HUES64 (cell line): ENCODE results near the gene DDX39B.

Experiments used
- H3K27ac ChIP-seq: 2 replicates; pipeline ENCODE4 v1.7.0; 2013; ENCODE audit warnings: low read depth, low read length, inconsistent platforms
- H3K27me3 ChIP-seq: 2 replicates; pipeline ENCODE4 v1.6.1; 2013; ENCODE audit warnings: mild to moderate bottlenecking, low read length; ENCODE audit not compliant: insufficient read depth
- H3K36me3 ChIP-seq: 2 replicates; pipeline ENCODE4 v1.6.1; 2013; ENCODE audit warnings: mild to moderate bottlenecking, low read length; ENCODE audit not compliant: insufficient read depth
- H3K4me1 ChIP-seq: 2 replicates; pipeline ENCODE4 v1.6.1; 2013; ENCODE audit warnings: mild to moderate bottlenecking, low read length, moderate library complexity; ENCODE audit not compliant: insufficient read depth
- H3K4me3 ChIP-seq: 2 replicates; pipeline ENCODE4 v1.5.1; 2013; ENCODE audit warnings: mild to moderate bottlenecking, low read length, moderate library complexity
- H3K9ac ChIP-seq: 2 replicates; pipeline ENCODE4 v1.6.1; 2013; ENCODE audit warnings: mild to moderate bottlenecking, low read depth, low read length
- H3K9me3 ChIP-seq: 2 replicates; pipeline ENCODE4 v1.6.1; 2013; ENCODE audit warnings: low read depth, low read length; ENCODE audit not compliant: insufficient read depth
- WGBS: fragments of 150-250, 120-280 bp; methylation state at CpG from one replicate; pipeline ENCODE4 v1.1.7; 2013; ENCODE audit warnings: missing lambda C conversion rate; 5-methylcytosine and 5-hydroxymethylcytosine counted together

The DDX39B gene

GRCh38 chr6:31580807-31581433 lies 39.1 kb upstream of the DDX39B start:
- Histone ChIP-seq H3K27ac (no peak overlapping the region; the same call in 1 of the 2 replicates), H3K27me3 (peaks cover 15% of the 10 kb centered on the region; the same call in 1 of the 2 replicates), H3K9ac (peak overlapping the region; percentile 75), H3K4me3 (peak overlapping the region; percentile 92), H3K9me3 (no peaks in the 10 kb centered on the region), H3K36me3 (no peaks in the 10 kb centered on the region), H3K4me1 (peaks cover 15% of the 10 kb centered on the region)
- 2% methylated on average over 62 of the region's 62 CpGs for WGBS

- no peaks in the 10 kb centered on the region for H3K9me3 ChIP-seq
- WGBS: 62% methylated on average over 11 of the region's 11 CpGs
- H3K4me3 ChIP-seq: peak overlapping the region; percentile 92
- H3K9ac ChIP-seq: peak overlapping the region; percentile 75
- peaks cover 15% of the 10 kb centered on the region for H3K4me1 ChIP-seq
- peaks cover 15% of the 10 kb centered on the region; the same call in 1 of the 2 replicates for H3K27me3 ChIP-seq
- H3K36me3 ChIP-seq: no peaks in the 10 kb centered on the region
- no peak overlapping the region for H3K27ac ChIP-seq
Observed at GRCh38 chr6:31580438-31580740, 38.6 kb upstream of the DDX39B start.

GRCh38 chr6:31579546-31580437 lies 38.0 kb upstream of the DDX39B start:
- no peak overlapping the region for H3K9ac ChIP-seq
- peaks cover 15% of the 10 kb centered on the region; the same call in 1 of the 2 replicates for H3K27me3 ChIP-seq
- peak overlapping the region; percentile 92 for H3K4me3 ChIP-seq
- no peak overlapping the region for H3K27ac ChIP-seq
- no peaks in the 10 kb centered on the region for H3K36me3 ChIP-seq
- WGBS: 90% methylated on average over 7 of the region's 8 CpGs
- no peaks in the 10 kb centered on the region for H3K9me3 ChIP-seq
- peaks cover 15% of the 10 kb centered on the region for H3K4me1 ChIP-seq

- no peaks in the 10 kb centered on the region for H3K36me3 ChIP-seq
- 92% methylated on average over 3 of the region's 3 CpGs for WGBS
- peaks cover 15% of the 10 kb centered on the region; the same call in 1 of the 2 replicates for H3K27me3 ChIP-seq
- H3K9me3 ChIP-seq: no peaks in the 10 kb centered on the region
- H3K4me3 ChIP-seq: no peak overlapping the region
- H3K9ac ChIP-seq: no peak overlapping the region
- peaks cover 15% of the 10 kb centered on the region for H3K4me1 ChIP-seq
- no peak overlapping the region for H3K27ac ChIP-seq
Observed at GRCh38 chr6:31579119-31579505, 37.3 kb upstream of the DDX39B start.

GRCh38 chr6:31578184-31579118 lies 36.6 kb upstream of the DDX39B start:
- 72% methylated on average over 12 of the region's 12 CpGs for WGBS
- no peak overlapping the region for H3K27ac ChIP-seq
- no peak overlapping the region for H3K4me3 ChIP-seq
- peaks cover 15% of the 10 kb centered on the region for H3K4me1 ChIP-seq
- H3K27me3 ChIP-seq: peaks cover 15% of the 10 kb centered on the region; the same call in 1 of the 2 replicates
- H3K9me3 ChIP-seq: no peaks in the 10 kb centered on the region
- H3K9ac ChIP-seq: no peak overlapping the region
- H3K36me3 ChIP-seq: no peaks in the 10 kb centered on the region

GRCh38 chr6:31577579-31577966 lies 35.8 kb upstream of the DDX39B start:
- no peaks in the 10 kb centered on the region for H3K36me3 ChIP-seq
- WGBS: 92% methylated on average over 3 of the region's 3 CpGs
- H3K4me3 ChIP-seq: no peak overlapping the region
- no peaks in the 10 kb centered on the region for H3K9me3 ChIP-seq
- H3K9ac ChIP-seq: no peak overlapping the region
- H3K27ac ChIP-seq: no peak overlapping the region
- peaks cover 15% of the 10 kb centered on the region; the same call in 1 of the 2 replicates for H3K27me3 ChIP-seq
- peaks cover 15% of the 10 kb centered on the region for H3K4me1 ChIP-seq

GRCh38 chr6:31576897-31577578 lies 35.2 kb upstream of the DDX39B start:
- H3K9me3 ChIP-seq: no peaks in the 10 kb centered on the region
- peaks cover 15% of the 10 kb centered on the region for H3K4me1 ChIP-seq
- H3K9ac ChIP-seq: no peak overlapping the region
- no peak overlapping the region for H3K27ac ChIP-seq
- H3K36me3 ChIP-seq: no peaks in the 10 kb centered on the region
- peaks cover 12% of the 10 kb centered on the region; the same call in 1 of the 2 replicates for H3K27me3 ChIP-seq
- WGBS: 94% methylated on average over 19 of the region's 19 CpGs
- H3K4me3 ChIP-seq: no peak overlapping the region

- Histone ChIP-seq H3K9ac (no peak overlapping the region), H3K4me1 (peaks cover 10% of the 10 kb centered on the region), H3K9me3 (no peaks in the 10 kb centered on the region)
Observed at GRCh38 chr6:31575952-31576685, 34.3 kb upstream of the DDX39B start.

GRCh38 chr6:31575335-31575901 lies 33.6 kb upstream of the DDX39B start, which contains the start of gene TNF:
Gene TNF, plus strand, starts transcription at chr6:31575565. Its CDS starts 177 bp downstream, at chr6:31575742.
- H3K36me3 ChIP-seq: no peaks in the 10 kb centered on the region
- H3K4me3 ChIP-seq: no peak within 1 kb of the TSS
- 91% methylated on average over 19 of the region's 19 CpGs for WGBS
- no peaks in the 10 kb centered on the region for H3K9me3 ChIP-seq
- H3K27me3 ChIP-seq: peaks cover 4% of the 10 kb centered on the region; the same call in 1 of the 2 replicates
- no peak within 1 kb of the TSS for H3K27ac ChIP-seq
- H3K9ac ChIP-seq: no peak within 1 kb of the TSS
- peaks cover 10% of the 10 kb centered on the region for H3K4me1 ChIP-seq

More at GRCh38 chr6:31575952-31576685, 34.3 kb upstream of the DDX39B start:
- H3K36me3 ChIP-seq: no peaks in the 10 kb centered on the region
- H3K27me3 ChIP-seq: peaks cover 6% of the 10 kb centered on the region; the same call in 1 of the 2 replicates
- H3K4me3 ChIP-seq: no peak overlapping the region
- WGBS: 88% methylated on average over 8 of the region's 8 CpGs
- H3K27ac ChIP-seq: no peak overlapping the region
